ENCODE measurements around the gene PLCB4. TPM values are rescaled to one million over a fixed set of nuclear protein-coding genes. Genes with fewer than 3 reads are reported as not detected.

The PLCB4 gene
- total RNA-seq, 4 donors from 2014 or later, result 17.4 to 264 (median 28.1) TPM

DNA sequence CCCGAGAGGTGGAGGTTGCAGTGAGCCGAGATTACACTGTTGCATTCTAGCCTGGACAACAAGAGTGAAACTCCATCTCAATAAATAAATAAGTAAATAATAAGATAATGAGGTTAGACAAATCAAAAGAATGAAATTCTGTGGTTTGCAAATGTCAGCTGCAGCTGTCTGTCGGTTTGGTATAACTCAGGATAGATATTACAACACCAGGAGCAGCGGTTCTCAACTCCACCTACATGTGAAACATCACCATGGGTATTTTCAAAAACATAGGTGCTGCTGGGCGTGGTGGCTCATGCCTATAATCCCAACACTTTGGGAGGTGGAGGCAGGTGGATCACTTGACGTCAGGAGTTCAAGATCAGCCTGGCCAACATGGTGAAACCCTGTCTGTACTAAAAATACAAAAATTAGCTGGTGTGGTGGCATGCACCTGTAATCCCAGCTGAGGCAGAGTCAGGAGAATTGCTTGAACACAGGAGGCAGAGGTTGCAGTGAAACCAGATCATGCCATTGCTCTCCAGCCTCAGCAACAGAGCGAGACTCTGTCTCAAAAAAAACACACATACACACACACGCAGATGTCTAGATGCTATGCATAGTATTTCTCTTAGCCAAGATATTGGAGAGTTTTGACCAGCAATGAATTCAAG, 319.4 kb downstream of the PLCB4 start:
- DNase-seq, result no peak
- H3K36me3 ChIP-seq, result no peaks in the 10 kb centered on the region
- no peaks in the 10 kb centered on the region for H3K9me3 ChIP-seq
- H3K4me1 ChIP-seq, result no peaks in the 10 kb centered on the region
- intact Hi-C loops (cut with DNase I; ENCODE audit: low total_unique reads), result no loop called here
- no peak overlapping the region for H3K27ac ChIP-seq
- TF ChIP-seq POLR2A (IDR thresholded peaks at IDR 0.05), result no peak
- TF ChIP-seq, protein P1, sequence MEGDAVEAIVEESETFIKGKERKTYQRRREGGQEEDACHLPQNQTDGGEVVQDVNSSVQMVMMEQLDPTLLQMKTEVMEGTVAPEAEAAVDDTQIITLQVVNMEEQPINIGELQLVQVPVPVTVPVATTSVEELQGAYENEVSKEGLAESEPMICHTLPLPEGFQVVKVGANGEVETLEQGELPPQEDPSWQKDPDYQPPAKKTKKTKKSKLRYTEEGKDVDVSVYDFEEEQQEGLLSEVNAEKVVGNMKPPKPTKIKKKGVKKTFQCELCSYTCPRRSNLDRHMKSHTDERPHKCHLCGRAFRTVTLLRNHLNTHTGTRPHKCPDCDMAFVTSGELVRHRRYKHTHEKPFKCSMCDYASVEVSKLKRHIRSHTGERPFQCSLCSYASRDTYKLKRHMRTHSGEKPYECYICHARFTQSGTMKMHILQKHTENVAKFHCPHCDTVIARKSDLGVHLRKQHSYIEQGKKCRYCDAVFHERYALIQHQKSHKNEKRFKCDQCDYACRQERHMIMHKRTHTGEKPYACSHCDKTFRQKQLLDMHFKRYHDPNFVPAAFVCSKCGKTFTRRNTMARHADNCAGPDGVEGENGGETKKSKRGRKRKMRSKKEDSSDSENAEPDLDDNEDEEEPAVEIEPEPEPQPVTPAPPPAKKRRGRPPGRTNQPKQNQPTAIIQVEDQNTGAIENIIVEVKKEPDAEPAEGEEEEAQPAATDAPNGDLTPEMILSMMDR (IDR thresholded peaks at IDR 0.05), result no peak
- H3K4me3 ChIP-seq, result no peak overlapping the region
- H3K27me3 ChIP-seq, result no peaks in the 10 kb centered on the region

DNA sequence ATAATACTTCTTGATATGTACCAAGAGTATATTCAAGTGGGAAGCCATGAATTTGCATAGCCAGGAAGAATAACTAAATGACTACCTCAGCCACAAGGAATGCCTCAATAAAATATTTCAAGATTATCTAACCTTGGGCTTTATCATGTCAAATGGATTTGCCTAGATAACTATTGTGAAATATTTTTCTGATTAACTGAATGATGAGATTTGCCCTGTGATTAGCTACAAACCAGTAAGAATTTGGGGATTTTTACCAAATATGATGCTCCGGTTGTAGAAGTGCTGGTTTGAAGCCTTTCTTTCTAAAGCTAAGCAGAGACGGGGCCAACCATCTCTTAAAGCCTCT, 319.9 kb downstream of the PLCB4 start:
- H3K4me1 ChIP-seq, result no peaks in the 10 kb centered on the region
- H3K4me3 ChIP-seq, result no peak overlapping the region
- no peaks in the 10 kb centered on the region for H3K27me3 ChIP-seq
- no peaks in the 10 kb centered on the region for H3K9me3 ChIP-seq
- no peaks in the 10 kb centered on the region for H3K36me3 ChIP-seq
- H3K27ac ChIP-seq, result no peak overlapping the region
- TF ChIP-seq POLR2A (IDR thresholded peaks at IDR 0.05), result no peak
- DNase-seq, result no peak
- intact Hi-C loops (cut with DNase I; ENCODE audit: low total_unique reads), result no loop called here

DNA sequence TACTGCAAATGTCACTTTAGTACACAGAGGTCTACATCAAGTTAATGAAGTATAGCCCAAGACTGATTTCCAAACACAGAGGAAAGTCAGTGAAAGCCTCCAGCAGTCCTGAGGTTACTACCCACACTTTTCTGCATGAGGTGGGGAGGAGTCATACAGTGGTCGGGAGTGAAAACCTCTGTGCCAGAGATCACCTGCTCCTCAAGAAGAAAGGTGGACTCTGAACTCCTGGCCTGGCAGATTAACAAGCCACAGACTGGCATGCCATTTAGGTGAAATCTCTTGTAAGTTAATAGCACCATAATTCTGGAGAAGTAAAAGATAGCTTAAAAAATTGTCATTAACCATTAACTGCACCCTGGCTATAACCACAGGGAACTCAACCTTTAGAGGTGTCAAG, 320.5 kb downstream of the PLCB4 start:
- H3K9me3 ChIP-seq, result no peaks in the 10 kb centered on the region
- DNase-seq, result no peak
- no peak for TF ChIP-seq POLR2A (IDR thresholded peaks at IDR 0.05)
- TF ChIP-seq, protein P1 (IDR thresholded peaks at IDR 0.05), result no peak
- no peaks in the 10 kb centered on the region for H3K27me3 ChIP-seq
- intact Hi-C loops (cut with DNase I; ENCODE audit: low total_unique reads), result no loop called here
- H3K4me1 ChIP-seq, result no peaks in the 10 kb centered on the region
- H3K27ac ChIP-seq, result no peak overlapping the region
- no peaks in the 10 kb centered on the region for H3K36me3 ChIP-seq
- no peak overlapping the region for H3K4me3 ChIP-seq

DNA sequence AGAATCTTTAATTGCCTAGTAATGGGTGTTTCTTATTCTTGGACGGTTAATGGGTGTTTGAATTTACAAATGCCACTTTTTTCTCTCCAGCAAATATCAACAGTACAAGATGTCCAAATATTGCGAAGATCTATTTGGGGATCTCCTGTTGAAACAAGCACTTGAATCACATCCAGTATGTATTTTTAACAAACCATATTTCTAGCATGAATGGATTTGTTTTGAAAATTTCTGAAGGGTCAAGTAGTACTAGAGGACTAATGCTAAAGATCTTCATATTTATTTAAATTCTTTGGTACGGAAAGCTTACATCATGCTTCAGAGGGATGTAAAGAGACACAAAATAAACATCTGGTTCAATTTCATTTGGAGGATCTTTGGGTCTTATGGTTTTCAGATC, 321.6 kb downstream of the PLCB4 start:
- intact Hi-C loops (cut with DNase I; ENCODE audit: low total_unique reads), result no loop called here
- TF ChIP-seq, protein P1 (IDR thresholded peaks at IDR 0.05), result no peak
- TF ChIP-seq POLR2A (IDR thresholded peaks at IDR 0.05), result no peak
- Histone ChIP-seq H3K9me3 (no peaks in the 10 kb centered on the region), H3K4me1 (no peaks in the 10 kb centered on the region), H3K36me3 (no peaks in the 10 kb centered on the region), H3K4me3 (no peak overlapping the region), H3K27ac (no peak overlapping the region), H3K27me3 (no peaks in the 10 kb centered on the region)
- no peak for DNase-seq

DNA sequence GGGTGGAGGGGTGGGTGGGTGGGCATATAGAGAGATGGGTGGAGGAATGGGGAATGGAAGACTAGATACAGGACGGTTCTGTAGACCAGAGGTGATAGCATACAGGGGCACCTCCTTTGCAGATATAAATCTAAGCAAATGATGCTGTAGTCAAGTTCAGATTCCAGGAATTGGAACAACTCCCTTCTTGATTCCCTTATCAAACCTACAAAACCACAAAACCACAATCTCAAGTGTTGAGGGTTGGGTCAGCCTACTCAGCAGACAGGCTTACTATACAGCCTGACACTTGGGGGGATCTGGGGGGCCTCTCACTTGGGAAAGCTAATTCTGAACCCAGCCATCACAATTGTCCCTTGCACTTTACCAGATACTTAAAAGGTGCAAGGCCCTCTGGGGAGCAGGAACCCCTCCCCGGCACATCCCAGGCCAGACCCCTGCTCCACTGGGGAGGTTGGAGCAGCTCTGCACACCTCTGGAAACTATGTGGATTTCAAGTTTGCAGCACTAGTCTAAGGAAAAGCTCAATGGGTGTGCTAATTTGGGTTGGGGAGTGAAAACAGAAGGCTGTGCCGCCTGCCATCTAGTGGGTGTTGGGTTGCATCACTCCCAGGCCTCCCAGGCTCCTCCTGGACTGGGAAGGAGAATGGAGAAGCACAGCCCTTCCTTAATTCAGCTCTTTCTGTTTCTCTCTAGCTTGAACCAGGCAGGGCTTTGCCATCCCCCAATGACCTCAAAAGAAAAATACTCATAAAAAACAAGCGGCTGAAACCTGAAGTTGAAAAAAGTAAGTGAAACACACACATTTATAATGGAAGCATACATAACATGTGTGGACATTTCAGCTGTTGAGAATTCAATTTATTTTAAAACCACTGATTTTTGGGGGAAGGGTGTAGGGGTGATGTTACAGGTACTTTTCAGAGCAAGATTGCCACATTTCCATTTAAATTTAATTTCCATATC, 324.3 kb downstream of the PLCB4 start:
- no peaks in the 10 kb centered on the region for H3K36me3 ChIP-seq
- peak; percentile 42 to 56 for DNase-seq
- intact Hi-C loops (cut with DNase I; ENCODE audit: low total_unique reads), result no loop called here
- H3K4me1 ChIP-seq, result no peaks in the 10 kb centered on the region
- no peak overlapping the region for H3K27ac ChIP-seq
- TF ChIP-seq, protein P1 (IDR thresholded peaks at IDR 0.05), result peak; percentile 58 to 68 (median 62)
- no peak for TF ChIP-seq POLR2A (IDR thresholded peaks at IDR 0.05)
- no peaks in the 10 kb centered on the region for H3K9me3 ChIP-seq
- no peaks in the 10 kb centered on the region for H3K27me3 ChIP-seq
- H3K4me3 ChIP-seq, result no peak overlapping the region
